ENCODE data around the gene CHRNA5.
A peak's percentile ranks its signal among the peaks of the same experiment; 100 is the strongest.

The CHRNA5 gene

DNA sequence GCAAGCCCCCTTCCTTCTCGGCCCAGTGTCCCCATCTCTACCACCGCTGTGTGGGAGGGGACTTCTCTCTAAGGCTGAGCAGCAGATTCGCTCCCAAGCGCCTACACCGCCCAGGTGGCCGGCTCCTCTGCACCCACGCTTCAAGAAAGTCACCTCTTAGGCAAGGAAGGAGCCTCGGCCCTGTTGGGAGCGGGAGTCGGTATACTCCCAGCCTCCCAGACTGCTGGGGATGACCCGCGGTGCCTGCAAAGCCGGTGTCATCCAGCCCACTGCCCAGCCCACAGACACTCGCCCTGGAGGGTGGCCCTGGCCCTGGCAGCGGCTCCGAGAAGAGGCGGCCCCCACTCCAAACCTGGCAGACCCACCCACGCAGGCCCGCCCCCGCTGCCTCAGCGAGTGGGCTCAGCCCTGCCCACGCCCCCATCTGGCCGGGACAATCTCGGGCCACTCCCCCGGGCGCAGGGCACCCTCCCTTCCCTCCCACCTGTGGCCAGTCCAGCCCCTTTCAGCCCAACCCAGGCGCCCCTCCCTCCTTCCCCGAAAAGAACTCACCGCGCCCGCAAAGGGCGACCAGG, 75.3 kb downstream of the CHRNA5 start:
- DNase-seq = no peak

DNA sequence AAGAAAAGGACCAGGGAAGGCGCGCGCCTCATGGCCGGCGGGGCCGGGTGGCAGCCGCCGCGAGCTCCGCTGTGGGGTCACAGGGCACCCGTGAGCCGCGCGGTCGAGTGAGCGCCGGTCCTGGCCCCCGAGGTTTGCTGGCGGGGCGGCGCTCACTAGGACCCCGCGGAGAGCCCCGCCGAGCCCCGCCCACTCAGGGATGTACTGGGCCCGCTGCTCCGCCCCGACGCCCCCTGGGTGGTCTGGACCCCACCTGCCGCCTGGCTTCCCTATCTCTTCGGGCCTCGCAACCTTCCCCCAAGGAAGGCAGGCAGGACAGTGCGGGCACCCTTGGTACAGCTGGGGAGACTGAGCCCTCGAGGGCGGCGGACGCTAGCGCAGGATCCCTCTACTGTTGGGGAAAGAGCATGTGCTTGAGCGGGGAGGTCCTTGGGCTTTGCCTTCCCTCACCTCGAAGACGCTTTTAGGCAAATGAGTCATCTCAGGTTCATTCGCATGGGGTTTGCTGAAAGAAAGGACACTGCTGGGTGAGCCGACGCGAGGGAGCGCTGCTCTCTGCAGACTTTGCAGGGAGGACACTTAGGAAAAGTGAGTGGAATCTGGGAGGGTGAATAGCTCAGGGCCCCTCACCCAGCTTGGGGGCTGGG, 75.9 kb downstream of the CHRNA5 start, which contains the start of gene CHRNB4:
Gene CHRNB4 (minus strand): TSS at position 109 of the 647 bp plus-strand sequence. CDS start 77 bp downstream, at position 32.
- DNase-seq = peak; percentile 48

GRCh38 chr15:78641749-78642275, 76.5 kb downstream of the CHRNA5 start:
- no peak for DNase-seq

DNA sequence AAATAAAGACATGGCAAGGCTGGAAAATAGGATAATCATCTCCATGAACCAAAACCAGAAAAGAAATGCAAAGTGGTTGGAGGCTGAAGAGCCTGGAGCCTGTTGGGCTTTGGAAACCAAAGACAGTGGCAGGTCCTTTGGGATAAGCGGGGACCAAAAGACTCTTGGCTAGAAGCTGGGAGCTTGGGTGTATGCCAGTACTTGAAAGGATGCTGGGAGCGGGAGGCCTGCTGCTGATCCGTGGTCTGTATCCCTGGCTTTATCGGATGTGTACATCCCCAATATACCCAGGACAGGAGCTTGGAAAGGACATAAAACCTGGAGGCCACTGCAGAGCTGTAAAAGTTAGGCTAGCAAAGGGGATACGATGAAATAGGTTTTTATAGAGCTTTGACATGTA, 77.0 kb downstream of the CHRNA5 start:
- no peak for DNase-seq
